Stimulated activated CD4-positive, alpha-beta T cell treated with anti-CD3 and anti-CD28 coated beads, Interleukin-4, amount 100 ng/mL, for 4 hours (primary cell): Measurements from ENCODE around the gene SOX13.

ENCODE experiments used
- DNase-seq, 2 experiments: peaks; one replicate each; pipeline ENCODE4 v3.0.0-alpha.2; 2020

Gene SOX13

DNA sequence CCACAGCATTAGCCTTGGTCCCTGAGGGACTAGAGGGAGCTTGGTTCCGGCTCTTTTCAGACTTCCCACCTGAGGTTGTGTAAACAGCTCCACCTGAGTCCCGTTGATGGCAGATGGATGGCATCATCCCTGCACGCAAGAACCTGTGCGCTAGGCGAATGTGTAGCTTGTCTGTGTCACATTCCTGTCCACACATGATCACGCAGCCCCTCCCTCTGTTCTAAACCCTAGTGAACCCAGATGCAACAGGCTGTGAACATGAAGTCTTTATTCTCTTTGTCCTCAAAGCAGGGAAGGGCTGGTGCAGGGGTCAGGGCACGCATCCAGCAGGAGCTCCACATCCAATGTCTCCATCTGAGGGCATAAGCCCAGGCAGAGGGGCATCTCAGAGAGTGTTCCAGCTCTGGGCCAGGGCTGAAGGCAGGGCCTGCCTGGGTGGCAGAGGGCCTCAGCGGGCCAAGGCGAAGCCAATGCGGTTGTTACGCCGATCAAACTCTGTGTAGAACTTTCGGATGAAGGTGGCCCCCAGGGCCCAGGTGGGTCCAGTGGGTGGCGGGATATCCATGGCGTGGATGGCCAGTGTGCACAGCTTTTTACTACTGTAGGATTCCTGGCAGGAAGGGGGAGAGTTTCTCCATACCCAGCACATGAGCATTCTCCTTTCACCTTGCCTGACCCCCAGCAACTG lies 81.8 kb downstream of the SOX13 start:
- no peak for DNase-seq

DNA sequence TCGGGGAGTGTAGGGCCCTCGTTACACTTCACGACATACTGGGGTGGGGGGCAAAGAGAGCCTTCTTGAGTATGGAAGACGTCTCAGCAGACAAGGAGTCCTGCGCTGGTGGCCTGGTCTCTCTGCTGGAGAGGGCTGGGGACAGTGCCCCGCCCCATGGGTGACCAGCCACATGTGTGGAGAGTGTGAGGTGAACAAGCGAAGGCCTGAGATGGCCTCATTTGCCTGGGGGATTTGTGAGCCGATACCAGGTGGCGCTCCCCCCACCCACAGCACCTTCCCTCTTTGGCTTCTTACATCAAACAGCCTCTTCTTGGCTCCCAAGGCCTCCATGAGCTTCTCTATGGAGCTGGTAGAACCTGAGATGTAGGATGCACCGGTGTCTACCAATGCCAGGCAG lies 83.0 kb downstream of the SOX13 start:
- no peak for DNase-seq

GRCh38 chr1:204157962-204158361 lies 85.0 kb downstream of the SOX13 start:
- no peak for DNase-seq

GRCh38 chr1:204161609-204162493 lies 88.9 kb downstream of the SOX13 start:
- no peak for DNase-seq

GRCh38 chr1:204162494-204163074 lies 89.7 kb downstream of the SOX13 start:
- peak; percentile 69 to 76 for DNase-seq

GRCh38 chr1:204166219-204166618 lies 93.3 kb downstream of the SOX13 start, which contains the start of gene REN:
Gene REN, minus strand, starts transcription at chr1:204166337. Its CDS starts 44 bp downstream, at chr1:204166293.
- no peak for DNase-seq

DNA sequence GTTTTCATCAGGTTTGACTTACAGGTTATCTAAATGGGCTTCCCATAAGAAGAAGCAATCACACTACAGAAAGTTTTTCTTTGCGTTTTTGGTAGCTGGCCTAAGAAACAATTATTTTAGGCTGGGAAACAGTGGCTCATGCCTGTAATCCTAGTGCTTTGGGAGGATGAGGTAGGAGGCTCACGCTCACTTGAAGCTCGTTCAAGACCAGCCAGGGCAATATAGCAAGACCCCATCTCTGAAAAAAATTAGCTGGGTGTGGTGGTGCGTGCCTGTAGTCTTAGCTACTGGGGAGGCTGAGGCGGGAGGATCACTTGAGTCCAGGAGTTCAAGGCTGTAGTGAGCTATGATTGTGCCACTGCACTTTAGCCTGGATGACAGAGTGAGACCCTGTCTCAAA lies 94.8 kb downstream of the SOX13 start:
- DNase-seq: no peak

- DNase-seq: no peak
Observed at GRCh38 chr1:204169858-204170257, 96.9 kb downstream of the SOX13 start.

- DNase-seq: no peak
Observed at GRCh38 chr1:204170494-204171155, 97.7 kb downstream of the SOX13 start.

- DNase-seq: no peak
Observed at GRCh38 chr1:204171751-204172178, 98.8 kb downstream of the SOX13 start.

DNA sequence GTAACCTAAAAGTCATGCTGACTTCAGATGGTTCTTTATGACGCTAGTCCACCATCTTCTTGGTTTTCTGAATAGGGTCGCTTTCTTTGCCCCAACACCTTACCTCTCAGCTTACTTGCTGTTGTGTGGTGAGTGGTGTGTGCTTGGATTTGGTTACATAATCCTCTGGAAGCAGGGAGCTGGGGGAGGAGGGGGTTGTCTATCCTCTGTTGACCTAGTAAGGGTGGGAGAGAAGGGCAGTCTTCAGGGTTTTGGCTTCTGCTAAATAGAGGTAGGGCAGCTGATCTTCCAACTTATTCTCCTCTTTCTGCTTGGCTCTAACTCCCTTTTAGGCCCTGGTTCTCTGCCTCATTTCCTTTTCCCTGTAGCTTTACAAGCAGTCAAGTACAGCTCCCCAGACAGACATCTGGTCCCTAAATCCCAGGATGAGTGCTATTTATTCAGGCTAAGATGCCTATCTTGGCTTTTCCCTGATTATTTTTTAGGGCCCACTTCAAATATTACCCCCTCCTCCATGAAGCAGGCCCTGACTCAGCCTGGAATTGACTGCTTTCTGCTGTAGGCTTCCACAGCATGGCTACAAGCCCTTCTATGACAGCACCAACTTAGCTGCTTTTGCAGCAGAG lies 99.6 kb downstream of the SOX13 start:
- no peak for DNase-seq

DNA sequence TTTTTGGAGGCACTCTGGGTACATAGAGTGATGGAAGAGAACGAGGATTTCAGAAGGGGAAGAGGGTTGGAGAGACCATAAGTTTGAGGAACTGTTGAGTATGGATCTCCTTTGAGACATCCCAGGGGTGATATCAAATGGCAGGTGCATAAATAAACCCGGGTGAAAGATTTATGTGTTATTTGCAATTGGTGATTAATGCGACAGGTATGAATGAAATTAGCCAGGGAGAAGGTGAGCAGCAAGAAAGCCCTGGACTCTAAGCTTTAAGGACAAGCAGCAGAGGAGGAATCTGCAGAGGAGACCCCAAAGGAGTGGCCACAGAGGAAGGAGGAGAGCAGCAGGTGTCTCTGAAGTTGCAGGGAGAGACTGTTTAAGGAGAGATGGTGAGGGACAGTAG lies 102.0 kb downstream of the SOX13 start:
- DNase-seq: no peak

DNA sequence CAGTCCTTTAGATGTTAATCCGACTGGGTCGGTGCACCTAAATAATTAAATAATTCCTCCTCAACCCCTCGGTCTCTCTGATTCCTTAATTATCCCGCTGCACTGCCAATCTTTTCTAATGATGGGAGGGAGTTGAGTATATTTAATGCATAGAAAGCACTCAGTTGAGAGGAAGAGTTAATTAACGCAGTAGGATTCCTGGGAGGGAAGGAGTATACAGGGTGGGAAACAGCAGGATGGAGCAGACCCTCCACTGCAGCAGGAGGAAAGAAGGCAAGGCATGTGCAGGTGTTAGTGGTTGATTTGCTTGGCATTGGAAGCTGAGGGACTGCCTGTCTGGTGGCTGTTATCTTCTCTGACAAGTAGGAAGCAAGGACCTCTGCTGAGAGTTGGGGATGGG lies 103.1 kb downstream of the SOX13 start:
- DNase-seq: no peak

- no peak for DNase-seq
Observed at GRCh38 chr1:204177133-204177532, 104.2 kb downstream of the SOX13 start.
